ENCODE measurements around the gene DCDC1.

DCDC1 gene

DNA sequence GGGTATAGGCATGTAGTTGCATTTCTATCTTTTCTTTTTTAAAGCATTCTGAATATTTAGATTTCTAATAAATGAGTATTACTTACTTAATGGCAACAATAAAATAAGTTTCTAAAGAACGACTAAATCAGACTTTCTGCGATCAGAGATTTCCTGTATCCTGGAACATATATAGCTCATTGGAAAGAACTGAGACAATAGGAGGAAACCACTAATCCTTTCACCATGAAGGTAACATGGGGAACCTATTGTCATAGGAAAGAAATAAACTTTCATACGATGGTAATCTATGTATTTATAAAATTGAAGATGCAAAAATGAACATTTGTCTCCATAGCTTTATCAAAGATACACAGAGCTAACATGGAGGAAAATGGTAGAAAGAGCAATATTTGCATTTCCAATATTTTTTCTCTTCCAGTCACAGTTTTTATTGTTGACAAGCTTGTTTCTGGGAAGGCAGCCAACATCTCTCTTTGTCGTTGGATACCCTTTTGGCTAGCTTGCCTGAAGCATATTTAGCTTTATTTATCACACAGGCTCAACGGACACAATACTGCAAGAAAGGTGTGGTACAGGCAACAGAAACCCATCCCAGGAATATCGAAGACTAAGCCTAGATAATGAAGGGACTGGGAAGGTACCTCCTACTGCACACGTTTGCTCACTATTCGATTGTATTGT is 490.1 kb downstream of the DCDC1 start:
- no peak for DNase-seq

DNA sequence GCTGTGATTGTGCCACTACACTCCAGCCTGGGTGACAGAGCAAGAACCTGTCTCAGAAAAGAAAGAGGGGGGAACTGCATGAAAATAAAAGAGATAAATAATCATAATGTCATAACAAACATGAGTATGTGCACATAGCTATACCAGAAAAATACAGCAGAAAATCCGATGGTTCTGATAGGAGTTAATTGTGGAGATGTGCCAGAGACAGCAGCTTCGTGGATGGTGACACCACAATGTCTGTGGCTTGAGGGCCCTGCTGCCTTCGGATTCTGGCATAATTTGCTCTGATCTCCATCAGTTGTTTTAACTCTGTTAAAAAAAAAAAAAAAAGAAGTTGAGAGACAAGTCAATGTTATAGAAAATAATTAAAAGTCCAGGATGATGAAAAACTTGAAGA is 491.1 kb downstream of the DCDC1 start:
- DNase-seq, result no peak

DNA sequence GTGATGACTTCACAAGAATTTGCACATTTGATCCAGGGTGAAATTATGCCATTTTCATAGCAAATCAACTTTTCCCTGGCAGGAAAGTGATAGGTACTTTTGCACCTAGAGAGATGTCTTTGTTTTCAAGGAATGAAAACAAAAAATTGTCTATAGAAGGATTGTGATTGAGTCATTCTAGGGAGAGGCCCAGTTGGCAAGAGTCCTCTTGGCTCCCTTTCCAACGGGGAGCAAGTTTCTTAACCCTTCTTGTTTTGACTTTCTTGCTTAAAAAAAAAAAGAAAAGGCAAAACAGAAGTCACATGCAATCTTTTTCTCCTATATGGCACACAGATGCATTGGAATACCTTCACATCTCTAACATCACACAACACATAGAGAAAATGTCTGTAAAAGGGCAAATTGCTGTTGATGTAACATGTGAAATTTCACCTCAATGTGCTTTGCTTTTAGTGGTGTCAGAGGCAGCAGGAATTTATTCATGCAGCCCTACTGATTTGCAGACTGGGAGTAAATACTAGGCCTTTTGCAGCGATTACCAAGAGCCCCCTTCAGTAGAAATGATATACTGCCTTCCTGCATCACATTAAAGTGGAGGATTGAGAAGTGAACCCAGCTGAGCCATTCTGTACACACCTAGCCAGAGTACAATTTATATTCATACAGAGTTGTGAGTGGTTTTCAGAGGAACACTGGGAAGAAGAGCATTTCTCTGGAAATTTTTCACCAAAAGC is 492.7 kb downstream of the DCDC1 start:
- DNase-seq, result no peak

DNA sequence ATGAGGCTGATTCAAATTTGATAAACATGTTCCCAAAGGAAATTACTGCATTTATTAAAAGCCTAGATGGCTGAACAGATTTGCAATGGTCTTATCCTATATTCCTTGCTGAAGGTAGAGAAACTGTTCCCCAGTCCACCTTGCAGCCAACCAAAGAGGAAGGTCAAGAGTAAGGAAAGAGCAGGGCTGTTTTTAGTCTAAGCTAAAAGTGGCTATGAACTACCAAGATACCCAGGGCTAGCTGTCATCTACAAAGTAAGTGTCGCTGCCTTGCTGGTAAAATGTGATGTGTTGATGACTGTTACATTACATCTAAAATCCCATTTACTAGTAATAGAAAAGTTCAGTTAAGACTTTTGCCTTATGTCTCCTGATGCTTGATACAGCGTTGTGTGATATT is 493.3 kb downstream of the DCDC1 start:
- DNase-seq, result no peak

DNA sequence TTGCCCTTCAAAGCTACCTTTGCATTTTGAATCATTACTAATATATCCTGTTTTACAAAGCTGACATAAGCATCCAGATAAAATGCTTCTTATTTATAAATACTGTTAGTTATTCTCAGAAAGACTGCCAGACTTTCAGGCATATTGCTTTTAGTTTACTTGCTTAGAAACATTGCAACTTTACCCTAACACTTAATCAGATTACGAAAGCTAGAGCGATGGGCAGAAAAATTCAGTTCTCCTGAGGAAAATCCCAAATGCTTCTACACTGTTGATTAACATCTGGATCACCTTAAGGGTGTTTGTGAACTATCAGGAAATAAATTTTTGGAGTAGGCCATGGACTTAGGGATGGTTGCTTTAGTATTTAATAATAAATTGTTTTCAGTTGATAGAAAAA is 493.7 kb downstream of the DCDC1 start:
- no peak for DNase-seq

DNA sequence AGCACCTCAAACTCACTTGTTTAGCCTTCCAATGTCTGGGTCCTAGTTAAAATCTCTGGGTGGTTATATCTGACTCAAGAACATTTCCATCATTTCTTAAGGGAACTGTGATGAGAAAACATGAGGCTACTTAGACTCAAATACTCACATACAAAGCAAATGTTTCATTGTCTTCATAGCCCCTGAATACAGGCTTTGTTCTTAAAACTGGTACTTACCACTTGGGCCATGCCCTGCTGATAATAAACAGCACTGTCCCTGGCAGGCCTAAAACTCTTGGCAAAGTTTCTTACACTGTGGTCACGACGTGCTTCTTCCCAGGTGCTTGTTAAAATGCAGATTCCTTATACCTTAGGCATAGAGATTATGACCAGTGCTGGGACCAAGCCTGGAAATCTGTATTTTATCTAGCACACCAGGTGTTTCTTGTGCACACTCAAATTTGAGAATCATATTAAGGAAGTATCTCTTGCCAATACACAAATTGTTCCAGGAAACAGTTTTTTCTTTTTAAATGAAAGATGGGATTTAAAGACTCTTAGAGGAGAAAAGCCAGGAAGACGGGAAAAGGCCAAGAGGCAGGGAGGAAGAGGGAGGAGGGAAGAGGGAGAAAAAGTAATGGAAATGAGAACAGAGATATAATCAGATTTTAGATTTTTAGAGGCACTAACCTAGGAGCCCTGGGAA is 495.5 kb downstream of the DCDC1 start:
- DNase-seq, result no peak

DNA sequence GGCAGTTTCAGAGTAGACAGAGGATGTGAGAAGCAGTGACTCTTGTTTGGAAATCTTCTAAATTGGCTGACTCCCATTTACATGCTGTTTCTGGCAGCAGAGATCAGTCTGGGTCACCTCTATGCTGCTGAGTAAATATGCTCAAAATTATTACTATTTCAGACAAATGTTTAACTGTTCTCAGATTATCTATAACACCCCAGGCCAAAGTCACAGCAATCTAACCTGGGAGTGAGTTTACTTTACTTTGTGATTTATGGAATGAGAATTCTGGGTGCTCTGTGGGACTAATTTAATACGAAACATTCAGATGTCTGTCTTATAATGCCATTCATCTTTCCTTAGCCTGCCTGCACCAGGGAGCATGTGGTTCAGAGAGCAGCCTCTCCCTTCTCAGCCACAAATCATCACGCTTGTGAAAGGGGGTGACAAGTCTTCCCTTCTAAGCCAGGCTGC is 500.9 kb downstream of the DCDC1 start:
- DNase-seq, result no peak

DNA sequence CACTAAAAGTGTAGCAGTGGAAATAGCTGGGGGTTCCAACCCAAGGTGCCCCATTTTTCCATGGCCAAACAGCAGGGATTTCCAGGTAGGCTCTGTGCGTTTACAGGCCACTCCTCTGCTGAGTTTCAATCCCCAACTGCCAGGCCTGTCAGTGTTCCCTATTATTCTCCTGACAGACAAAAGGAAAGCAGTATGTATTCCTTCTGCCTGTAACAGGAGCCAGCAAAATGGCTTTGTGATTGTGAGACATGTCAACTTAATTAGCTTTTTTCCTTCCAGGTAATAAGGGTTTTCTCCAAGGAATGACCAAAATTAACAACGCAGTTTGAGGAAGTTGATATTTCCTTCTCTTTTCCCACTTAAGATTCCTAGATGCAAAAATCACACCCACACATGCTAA is 506.3 kb downstream of the DCDC1 start:
- no peak for DNase-seq

DNA sequence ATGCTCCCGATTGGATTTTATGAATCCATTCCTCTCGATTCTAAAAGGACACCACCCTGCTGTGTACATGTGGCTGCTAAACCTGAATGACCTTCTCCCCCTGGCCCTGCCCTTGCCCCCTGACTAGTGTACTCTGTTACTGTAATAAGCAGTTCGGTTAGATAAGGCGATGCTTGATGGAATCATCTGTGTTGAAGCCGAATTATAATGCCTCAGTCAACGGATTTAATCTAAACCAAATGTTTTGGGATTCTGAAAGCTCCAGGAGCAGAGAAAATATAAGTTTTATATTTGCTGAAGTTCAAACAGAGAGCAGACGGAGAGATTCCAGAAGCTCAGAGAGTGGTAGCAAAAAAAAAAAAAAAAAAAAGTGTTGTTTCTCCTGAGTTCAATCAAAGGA is 508.0 kb downstream of the DCDC1 start:
- DNase-seq, result no peak

DNA sequence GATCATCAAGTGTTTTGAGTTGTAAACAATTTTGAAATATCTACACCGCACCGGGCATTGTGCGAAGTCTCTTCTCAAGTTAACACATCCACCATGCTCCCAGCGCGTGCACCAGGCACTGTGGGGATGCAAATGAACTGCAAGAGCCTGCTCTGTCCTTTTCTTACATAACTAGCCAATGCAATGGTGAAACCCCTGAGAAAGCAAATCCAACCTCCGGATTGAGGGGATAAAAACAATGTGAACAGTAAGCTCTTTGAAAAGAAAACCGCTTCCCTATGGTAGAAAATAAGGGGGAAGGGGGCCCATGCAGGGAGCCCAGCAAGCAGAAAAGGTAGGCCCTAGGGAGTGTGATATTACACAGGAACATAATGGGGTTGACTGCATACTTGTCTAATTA is 508.5 kb downstream of the DCDC1 start:
- no peak for DNase-seq

DNA sequence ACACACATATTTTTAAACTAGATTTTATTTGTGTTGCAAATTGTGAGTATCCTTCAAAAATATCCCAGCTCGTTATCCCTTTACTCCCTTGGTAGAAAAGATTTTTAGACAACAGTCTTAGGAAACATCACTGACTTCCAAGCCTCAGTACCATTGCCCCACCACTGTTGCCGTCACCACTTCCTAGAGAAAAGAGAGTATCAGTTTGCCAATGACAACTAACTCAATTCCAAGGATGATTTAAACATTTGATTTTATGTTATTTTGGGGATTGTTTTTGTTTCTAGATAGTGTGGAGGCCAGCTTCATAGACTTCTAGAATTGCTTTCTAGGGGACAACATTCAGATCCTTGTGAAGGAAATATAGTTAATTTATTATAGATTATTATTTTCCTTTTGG is 509.4 kb downstream of the DCDC1 start:
- no peak for DNase-seq

DNA sequence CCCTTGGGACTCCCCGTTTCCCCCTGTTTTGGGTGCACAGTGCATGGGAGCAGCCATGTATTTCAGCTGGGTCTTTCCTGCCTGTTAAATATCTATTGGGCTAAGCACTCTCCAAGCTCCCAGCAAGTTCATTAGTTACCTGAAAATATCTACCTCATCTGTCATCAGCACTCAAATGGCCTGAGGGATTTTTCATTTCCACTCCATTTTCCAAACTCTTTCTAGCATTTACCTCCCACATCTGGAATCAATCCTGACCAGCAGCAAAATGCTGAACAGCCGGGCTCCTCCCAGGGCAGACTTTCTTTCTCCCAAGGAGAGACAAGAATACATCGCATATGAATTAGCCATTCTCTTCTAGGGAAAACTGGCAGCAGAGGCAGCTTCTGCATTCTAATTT is 509.9 kb downstream of the DCDC1 start:
- no peak for DNase-seq

DNA sequence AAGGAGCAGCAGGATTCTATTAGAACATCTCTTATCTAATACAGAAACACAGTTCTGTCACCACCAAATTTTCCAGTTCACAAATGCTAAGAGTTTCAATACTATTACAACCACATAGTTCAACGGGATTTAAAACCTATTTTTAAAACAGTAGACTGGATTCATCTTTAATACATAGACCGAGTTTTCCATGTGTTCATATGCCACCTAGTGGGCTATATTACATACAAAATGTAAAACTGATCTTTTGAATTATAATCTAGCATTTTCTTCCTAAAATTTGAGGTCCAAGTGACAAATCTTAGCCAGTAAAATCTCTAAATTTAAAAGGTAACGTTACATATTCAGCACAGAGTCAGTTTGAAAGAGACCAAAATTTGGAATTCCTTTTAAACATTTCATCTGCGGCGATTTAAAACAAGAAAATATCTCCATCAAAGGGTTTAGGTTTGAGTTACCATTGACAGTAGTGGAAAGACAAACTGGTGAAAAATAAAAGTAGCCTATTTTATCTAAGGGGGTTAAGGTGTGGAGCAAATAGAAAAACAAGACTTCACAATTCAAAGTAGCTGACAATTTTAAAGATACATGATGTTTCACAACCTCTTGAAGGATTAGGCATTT is 514.0 kb downstream of the DCDC1 start:
- no peak for DNase-seq

DNA sequence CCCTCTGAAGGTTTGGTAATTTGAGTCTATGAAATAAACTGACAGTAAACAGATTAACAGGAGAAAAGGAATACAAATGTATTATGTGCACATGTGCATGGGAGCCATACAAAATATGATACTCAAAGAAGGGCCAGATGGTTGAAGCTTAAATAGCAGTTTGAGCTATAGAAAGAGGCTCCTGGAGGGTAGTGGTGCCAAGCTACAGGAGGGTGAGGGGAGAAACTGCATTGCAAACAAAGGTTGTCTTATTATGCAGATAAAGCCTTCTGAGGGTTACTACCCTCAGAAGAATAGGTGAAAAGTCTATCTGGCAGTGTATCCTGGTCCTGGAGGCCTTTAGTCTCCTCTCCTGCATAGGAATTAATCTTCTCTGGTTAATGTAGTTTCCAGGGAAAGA is 516.1 kb downstream of the DCDC1 start:
- no peak for DNase-seq

DNA sequence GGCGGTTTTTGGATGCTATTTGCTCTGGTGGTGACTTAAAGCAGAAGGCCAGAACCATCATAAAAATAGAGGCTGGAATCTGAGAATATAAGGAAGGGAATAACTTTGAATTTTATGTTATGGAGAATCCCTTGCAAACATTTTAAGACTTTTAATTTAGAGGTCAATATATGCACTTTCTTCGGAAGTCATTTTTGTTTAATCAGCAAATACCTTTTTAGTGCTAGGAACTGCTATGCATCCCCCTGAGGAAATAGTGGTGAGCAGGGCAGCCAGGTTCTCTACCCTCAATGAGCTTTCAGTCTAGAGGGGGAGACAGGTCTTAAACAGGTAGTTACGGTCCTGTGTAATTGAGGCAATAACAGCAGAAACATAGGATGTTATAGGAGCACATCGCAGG is 516.9 kb downstream of the DCDC1 start:
- DNase-seq, result no peak

DNA sequence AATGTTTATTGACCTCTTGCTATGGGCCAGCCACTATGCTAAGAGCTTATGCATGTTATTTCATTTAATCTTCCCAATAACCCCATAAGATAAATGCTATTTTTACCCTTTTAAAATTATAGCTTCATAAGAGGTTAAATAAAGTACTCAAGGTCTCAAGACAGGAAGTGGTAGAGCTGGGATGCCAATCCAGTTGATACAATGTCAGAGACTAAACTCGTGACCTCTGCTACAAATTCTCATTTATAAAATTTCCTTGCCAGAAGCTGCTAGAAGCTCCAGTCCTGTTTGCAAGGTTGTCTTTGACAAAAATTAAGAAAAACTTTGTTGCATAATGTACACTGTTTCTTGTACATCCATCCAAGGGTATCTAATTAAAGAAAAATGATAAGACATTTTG is 517.4 kb downstream of the DCDC1 start:
- no peak for DNase-seq

DNA sequence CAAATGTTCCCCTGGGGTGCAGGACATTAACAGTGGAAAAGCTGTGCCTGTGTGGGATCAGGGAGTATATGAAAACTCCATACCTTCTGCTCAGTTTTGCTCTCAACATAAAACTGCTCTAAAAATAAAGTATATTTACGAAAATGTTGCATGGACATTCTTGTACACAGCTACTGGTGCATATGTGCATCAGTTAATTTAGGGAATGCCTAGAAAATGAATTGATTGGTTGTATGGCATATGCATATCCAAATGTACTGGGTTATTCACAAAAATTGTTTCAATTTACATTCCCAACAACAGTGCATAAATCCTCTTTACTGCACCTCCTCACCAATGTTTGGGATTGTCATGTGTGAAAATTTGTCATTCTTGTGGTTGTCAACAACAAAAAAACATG is 532.3 kb downstream of the DCDC1 start:
- no peak for DNase-seq

DNA sequence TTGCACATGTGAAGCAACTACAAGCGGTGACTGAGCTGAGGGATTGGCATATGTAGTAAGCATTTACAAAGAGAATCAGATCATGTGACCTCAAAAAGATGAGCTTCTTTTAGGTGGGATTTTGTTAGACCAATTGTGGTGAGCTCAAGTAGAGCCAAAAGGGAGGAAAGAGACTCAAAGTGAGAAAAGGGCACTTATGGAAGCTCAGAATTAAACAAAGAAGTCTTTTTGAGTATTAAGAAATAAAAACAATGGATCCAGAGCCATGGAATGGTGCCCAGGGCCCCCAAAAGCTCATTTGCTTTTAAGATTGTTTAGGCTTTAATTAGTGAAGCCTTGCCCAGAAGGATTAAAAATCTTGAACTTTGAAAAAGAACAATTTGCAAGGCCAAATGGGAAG is 536.7 kb downstream of the DCDC1 start:
- no peak for DNase-seq

DNA sequence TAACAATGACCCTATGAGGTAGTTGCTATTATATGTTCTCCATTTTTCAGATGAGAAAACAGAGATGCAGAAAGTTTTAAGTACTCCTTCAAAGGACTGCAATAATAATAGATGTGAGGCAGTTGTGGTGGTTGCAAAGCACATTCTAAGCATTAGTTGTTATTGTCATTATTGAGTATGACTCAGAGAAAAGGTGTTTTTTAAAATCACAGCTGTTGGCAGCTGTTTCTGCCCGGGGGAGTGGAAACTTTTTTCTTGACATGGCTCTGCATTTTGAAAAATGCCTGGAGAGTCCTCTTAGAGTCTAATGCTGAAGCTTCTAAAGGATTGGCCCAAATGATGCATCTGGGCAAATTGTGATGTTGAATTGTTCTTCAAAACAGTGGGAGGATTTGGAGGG is 538.9 kb downstream of the DCDC1 start:
- DNase-seq, result no peak

DNA sequence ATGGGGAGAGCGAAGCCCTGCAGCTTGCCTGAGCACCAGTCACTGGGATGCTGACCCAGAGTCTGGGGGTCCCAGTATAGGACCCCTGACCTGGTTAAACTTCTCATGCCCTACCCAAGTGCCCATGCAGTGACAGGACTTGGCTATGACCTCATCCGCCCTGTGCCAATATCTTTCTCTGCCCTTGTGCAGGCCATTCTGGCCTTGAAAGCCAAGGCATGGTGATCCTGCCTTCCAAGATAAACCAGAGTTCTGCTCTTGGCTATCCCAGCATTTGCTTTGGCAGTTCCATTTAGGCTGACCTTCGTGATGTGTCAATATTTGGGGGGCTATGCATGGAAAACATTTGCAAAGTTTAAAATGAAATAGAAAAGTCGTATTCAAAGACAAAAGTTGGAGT is 542.6 kb downstream of the DCDC1 start:
- DNase-seq, result no peak

DNA sequence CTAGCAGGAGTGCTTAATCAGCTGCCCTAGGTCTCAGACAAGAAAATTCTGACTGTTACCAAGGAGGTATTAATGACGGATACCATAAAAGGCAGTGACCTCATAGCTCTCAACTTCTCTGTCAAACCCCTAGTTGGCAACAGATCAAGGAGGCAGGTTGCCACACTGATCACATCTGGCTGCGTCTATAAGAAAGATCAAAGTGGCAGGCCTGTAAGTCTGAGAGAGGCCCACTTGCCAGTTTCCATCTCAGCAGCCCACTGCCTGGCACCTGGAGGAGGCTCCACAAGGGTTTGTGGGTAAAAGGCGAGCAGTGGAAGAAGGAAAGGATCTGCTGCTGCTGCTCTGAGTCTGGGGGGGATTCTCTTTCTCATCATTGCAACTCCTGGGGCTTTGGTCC is 543.8 kb downstream of the DCDC1 start:
- no peak for DNase-seq

DNA sequence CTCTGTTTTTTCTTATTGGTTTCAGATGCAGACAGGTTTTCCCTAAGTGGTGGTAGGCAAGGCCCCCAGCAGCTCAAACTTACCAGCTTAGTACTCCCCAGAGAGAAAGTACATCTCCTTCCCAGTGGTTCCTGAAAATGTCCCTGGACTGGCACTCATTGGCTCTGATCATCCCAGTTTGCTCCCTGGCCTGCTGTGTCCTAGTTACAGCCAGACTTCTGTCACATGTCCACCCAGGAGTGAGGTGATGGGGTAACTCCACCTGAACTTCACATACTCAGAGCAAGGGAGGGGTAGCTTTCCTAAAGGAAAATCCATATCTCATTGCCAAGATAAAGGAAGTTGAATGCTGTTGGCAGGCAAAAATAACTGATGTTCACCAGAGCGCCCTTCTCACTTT is 546.4 kb downstream of the DCDC1 start:
- DNase-seq, result no peak

DNA sequence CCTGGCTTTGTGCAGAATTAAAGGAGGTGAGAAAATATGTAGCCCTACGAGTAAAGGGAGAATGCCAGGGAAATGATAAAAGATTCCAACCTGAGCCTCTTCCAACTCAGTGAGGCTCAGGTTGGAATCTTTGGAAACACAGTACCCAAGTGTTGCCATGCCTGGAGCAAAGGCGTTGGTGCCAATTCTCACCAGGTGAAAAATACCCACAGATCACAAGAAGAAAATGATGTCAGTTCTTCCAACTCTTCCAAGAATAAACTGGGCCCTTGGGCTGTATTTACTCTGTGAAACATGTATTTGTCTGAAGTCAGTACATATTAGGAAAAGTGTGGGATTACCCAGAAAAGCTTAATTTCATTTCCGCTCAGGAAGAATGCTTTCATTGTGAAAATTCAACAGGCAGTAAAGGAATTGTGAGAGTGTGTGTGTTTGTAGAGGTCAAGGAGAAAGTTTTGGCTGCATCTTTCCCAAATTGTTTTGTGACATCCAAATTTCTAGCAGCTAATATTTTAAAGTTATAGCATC is 548.0 kb downstream of the DCDC1 start:
- DNase-seq, result no peak

DNA sequence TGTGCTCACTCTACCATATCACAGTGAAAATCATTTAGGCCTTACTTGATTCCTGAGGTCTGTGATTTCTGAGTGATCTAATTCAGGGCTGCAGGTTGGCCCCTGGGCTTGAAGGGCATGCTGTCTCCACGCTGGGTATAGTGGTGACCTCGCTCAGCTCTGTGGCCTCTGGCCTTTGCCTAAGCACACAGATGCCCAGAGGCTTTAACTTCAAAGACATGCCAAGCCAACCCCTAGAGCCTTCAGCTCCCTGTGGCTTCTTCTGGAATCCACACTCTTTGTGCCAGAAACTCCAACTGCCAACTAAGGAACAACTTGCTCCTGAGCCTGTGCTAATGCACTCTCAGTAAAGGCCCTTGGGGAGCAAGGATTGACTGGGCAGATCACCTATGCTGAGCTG is 550.8 kb downstream of the DCDC1 start:
- DNase-seq, result no peak

Measured in NCI-H2107 (cell line).